MCF 10A (cell line): ENCODE data around the gene BCKDK. TPM values are rescaled to one million over a fixed set of nuclear protein-coding genes. Genes with fewer than 3 reads are reported as not detected.

Source experiments
- BruUV-seq: library from RNA; stranded (reverse); fragments of 400-500 nt; replicated peaks from 2 replicates; lab custom pipeline; 2021; lab: Mats Ljungman, UMichigan
- CTCF ChIA-PET: fragments of 300-600 bp; sonication (Branson Sonifier 250); formaldehyde crosslinking; extraction: SDS; loops from one replicate; lab custom pipeline; 2021; ENCODE audit warnings: antibody characterized with exemption, inconsistent platforms; lab: Yijun Ruan, JAX
- POLR2A ChIA-PET: fragments of 300-600, 350-650 bp; sonication (Branson Sonifier 250); formaldehyde crosslinking; extraction: SDS; loops from one replicate; lab custom pipeline; 2020; ENCODE audit warnings: antibody characterized with exemption, inconsistent platforms; lab: Yijun Ruan, JAX
- DNase-seq: peaks from one replicate; pipeline ENCODE4 v3.0.0-alpha.2; 2018; ENCODE audit not compliant: unreplicated experiment
- H3K27ac Mint-ChIP-seq: one replicate; pipeline ENCODE4 v1.8.0; 2022; ENCODE audit warnings: mild to moderate bottlenecking, low read depth, mixed read lengths; ENCODE audit not compliant: unreplicated experiment
- H3K27me3 Mint-ChIP-seq: one replicate; pipeline ENCODE4 v1.8.0; 2022; ENCODE audit warnings: mixed read lengths; ENCODE audit not compliant: insufficient read depth, unreplicated experiment
- H3K36me3 Mint-ChIP-seq: one replicate; pipeline ENCODE4 v1.8.0; 2022; ENCODE audit warnings: mild to moderate bottlenecking, moderate library complexity, mixed read lengths; ENCODE audit not compliant: insufficient read depth, unreplicated experiment
- H3K4me1 Mint-ChIP-seq: one replicate; pipeline ENCODE4 v1.8.0; 2022; ENCODE audit warnings: mixed read lengths; ENCODE audit not compliant: insufficient read depth, unreplicated experiment
- H3K4me3 Mint-ChIP-seq: one replicate; pipeline ENCODE4 v1.8.0; 2022; ENCODE audit warnings: mild to moderate bottlenecking, moderate library complexity, mixed read lengths; ENCODE audit not compliant: unreplicated experiment
- H3K9me3 Mint-ChIP-seq: one replicate; pipeline ENCODE4 v1.8.0; 2022; ENCODE audit warnings: mixed read lengths; ENCODE audit not compliant: unreplicated experiment
- intact Hi-C: fragments of 100-400 bp; cut with micrococcal nuclease; formaldehyde crosslinking; loops from 2 replicates; pipeline ENCODE4 v1.14.1; 2022
- total RNA-seq: library from RNA; stranded (reverse); gene quantifications from 2 replicates; pipeline ENCODE4 v1.2.3, GENCODE V29; 2022
- TF ChIP-seq, protein P1 (sequence below): fragments of 200-600 bp; IDR thresholded peaks from one replicate; pipeline ENCODE4 v1.8.0; 2022; ENCODE audit warnings: antibody characterized with exemption, mild to moderate bottlenecking; ENCODE audit not compliant: unreplicated experiment

BCKDK gene
- total RNA-seq, 1 experiment from 2014 or later = 41.0 TPM

- Mint-ChIP-seq H3K36me3 (peaks cover 22% of the 10 kb centered on the region), H3K27me3 (no peaks in the 10 kb centered on the region), H3K27ac (no peak overlapping the region), H3K4me3 (no peak overlapping the region), H3K4me1 (peaks cover 11% of the 10 kb centered on the region), H3K9me3 (no peaks in the 10 kb centered on the region)
- no peak for DNase-seq
- CTCF ChIA-PET = interaction anchor here (0.5 to 2.5 kb wide), 6 partner anchors 9 to 303 kb away, joined by 3 to 13 read pairs (median 4); partner anchors contain the start of gene HSD3B7
- no TSS peak for BruUV-seq
- TF ChIP-seq, protein P1, sequence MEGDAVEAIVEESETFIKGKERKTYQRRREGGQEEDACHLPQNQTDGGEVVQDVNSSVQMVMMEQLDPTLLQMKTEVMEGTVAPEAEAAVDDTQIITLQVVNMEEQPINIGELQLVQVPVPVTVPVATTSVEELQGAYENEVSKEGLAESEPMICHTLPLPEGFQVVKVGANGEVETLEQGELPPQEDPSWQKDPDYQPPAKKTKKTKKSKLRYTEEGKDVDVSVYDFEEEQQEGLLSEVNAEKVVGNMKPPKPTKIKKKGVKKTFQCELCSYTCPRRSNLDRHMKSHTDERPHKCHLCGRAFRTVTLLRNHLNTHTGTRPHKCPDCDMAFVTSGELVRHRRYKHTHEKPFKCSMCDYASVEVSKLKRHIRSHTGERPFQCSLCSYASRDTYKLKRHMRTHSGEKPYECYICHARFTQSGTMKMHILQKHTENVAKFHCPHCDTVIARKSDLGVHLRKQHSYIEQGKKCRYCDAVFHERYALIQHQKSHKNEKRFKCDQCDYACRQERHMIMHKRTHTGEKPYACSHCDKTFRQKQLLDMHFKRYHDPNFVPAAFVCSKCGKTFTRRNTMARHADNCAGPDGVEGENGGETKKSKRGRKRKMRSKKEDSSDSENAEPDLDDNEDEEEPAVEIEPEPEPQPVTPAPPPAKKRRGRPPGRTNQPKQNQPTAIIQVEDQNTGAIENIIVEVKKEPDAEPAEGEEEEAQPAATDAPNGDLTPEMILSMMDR = no peak
- intact Hi-C loops = no loop called here
- POLR2A ChIA-PET = interaction anchor here (1.0 kb wide), 1 partner anchor 12 kb away, joined by 5 read pairs; the partner anchor contains the start of genes ZNF646 and ZNF668
These were observed 22.1 kb upstream of the BCKDK start for GRCh38 chr16:31085873-31086628.

GRCh38 chr16:31086629-31086906 lies 21.6 kb upstream of the BCKDK start:
- POLR2A ChIA-PET = interaction anchor here (1.0 kb wide), 1 partner anchor 12 kb away, joined by 5 read pairs; the partner anchor contains the start of genes ZNF646 and ZNF668
- no TSS peak for BruUV-seq
- H3K27me3 Mint-ChIP-seq = no peaks in the 10 kb centered on the region

DNA sequence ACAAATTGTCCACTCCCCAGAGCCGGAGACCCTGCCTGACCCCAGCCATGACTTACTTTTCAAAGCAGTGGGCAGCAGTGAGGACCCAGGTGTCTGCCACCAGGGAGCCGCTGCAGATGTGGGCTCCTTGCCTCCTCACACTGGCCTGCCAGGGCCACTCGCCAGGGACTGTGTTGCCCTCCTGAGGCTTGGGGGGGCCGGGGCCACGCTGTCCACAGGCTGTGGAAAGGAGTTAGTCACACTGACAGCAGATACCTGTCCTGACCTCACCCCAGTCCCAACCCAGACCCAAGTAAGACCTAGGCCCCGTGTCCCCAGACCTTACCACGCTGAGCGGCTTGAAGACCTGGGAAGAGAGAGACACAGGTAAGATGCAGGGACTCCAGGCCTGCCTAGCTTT lies 20.7 kb upstream of the BCKDK start:
- ChIA-PET POLR2A (no interaction called here), CTCF (interaction anchor here (0.6 kb wide), 1 partner anchor 64 kb away, joined by 3 read pairs; no protein-coding TSS in a partner anchor)
- DNase-seq = no peak

More at GRCh38 chr16:31086629-31086906, 21.6 kb upstream of the BCKDK start:
- no peak for DNase-seq
- H3K36me3 Mint-ChIP-seq = peaks cover 22% of the 10 kb centered on the region
- TF ChIP-seq, protein P1 = no peak
- H3K27ac Mint-ChIP-seq = no peak overlapping the region
- H3K4me1 Mint-ChIP-seq = peaks cover 11% of the 10 kb centered on the region
- intact Hi-C loops = no loop called here
- CTCF ChIA-PET = interaction anchor here (0.7 to 0.8 kb wide), 2 partner anchors 9 to 55 kb away, joined by 3 to 5 read pairs; no protein-coding TSS in a partner anchor
- no peak overlapping the region for H3K4me3 Mint-ChIP-seq
- no peaks in the 10 kb centered on the region for H3K9me3 Mint-ChIP-seq

GRCh38 chr16:31087971-31088370 lies 20.2 kb upstream of the BCKDK start:
- DNase-seq = no peak
- Mint-ChIP-seq H3K9me3 (no peaks in the 10 kb centered on the region), H3K36me3 (peaks cover 22% of the 10 kb centered on the region), H3K27ac (no peak overlapping the region), H3K4me1 (peaks cover 5% of the 10 kb centered on the region), H3K27me3 (no peaks in the 10 kb centered on the region), H3K4me3 (no peak overlapping the region)
- ChIA-PET POLR2A (no interaction called here), CTCF (interaction anchor here (0.6 kb wide), 1 partner anchor 98 kb away, joined by 3 read pairs; no protein-coding TSS in a partner anchor)
- no TSS peak for BruUV-seq
- intact Hi-C loops = no loop called here
- TF ChIP-seq, protein P1 = no peak

More for the DNA sequence above, 20.7 kb upstream of the BCKDK start:
- no peaks in the 10 kb centered on the region for H3K9me3 Mint-ChIP-seq
- peaks cover 5% of the 10 kb centered on the region for H3K4me1 Mint-ChIP-seq
- H3K27ac Mint-ChIP-seq = no peak overlapping the region
- intact Hi-C loops = no loop called here
- peaks cover 19% of the 10 kb centered on the region for H3K36me3 Mint-ChIP-seq
- BruUV-seq = no TSS peak
- H3K4me3 Mint-ChIP-seq = no peak overlapping the region
- H3K27me3 Mint-ChIP-seq = no peaks in the 10 kb centered on the region
- TF ChIP-seq, protein P1 = no peak
